ENCODE results near the gene CUL2.
"Not testable (repeated sequence)": the region's sequence is repeated elsewhere in the genome, so short reads cannot be mapped to it uniquely, and the experiment has no call there.

Gene CUL2

DNA sequence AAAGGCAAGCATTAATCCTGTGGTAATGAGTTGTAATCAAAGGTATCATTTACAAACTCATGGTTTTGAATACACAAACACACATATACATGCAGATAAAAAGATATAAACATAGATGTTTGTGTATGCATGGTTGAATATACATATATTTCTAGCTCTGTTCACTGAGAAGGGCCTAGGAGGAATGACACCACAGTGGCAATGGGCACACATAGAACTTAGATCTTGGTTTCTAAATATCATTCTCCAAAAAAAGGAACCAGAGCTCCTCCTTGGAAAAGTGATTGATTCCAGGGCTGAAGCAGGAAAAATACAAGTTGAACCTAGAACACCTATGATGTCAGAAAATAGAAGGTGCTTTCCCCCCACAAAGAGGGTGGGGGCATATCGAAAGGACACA, 6.9 kb downstream of the CUL2 start:
- H3K9me3 ChIP-seq (ENCODE audit: control insufficient read depth in 5 of 5, low read length in 5 of 5) = peaks cover 0 to 7% (median 0%) of the 10 kb centered on the region in 5 donors
- no peak overlapping the region for H3K9ac ChIP-seq (ENCODE audit: low read length in 5 of 5)
- H3K27ac ChIP-seq (ENCODE audit: low read depth, low read length) = no peak overlapping the region
- peaks cover 0 to 11% (median 7%) of the 10 kb centered on the region in 5 donors for H3K4me1 ChIP-seq (ENCODE audit: control insufficient read depth in 5 of 5, insufficient read depth in 5 of 5, low read length in 5 of 5)
- H3K27me3 ChIP-seq (ENCODE audit: control insufficient read depth in 5 of 5, insufficient read depth in 4 of 5, low read length in 5 of 5) = no peaks in the 10 kb centered on the region
- H3K4me3 ChIP-seq (ENCODE audit: low read depth in 1 of 5, low read length in 5 of 5) = no peak overlapping the region
- H3K36me3 ChIP-seq (ENCODE audit: control insufficient read depth in 5 of 5, insufficient read depth in 5 of 5, low read length in 5 of 5) = peaks cover 0 to 6% (median 0%) of the 10 kb centered on the region in 5 donors

DNA sequence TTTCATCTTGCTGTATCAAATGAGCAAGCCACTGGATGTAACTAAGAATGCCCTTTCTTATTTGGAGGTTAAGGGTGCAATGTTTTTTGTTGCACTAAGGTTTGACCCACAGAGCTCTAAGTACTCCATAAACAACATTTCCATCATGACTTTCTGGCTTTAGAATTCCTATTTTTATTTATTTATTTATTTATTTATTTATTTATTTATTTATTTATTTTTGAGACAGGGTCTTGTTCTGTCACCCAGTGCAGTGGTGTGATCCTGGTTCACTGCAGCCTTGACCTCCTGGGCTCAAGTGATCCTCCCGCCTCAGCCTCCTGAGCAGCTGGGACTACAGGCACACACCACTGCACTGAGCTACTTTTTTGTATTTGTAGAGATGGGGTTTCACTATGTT, 9.9 kb downstream of the CUL2 start:
- H3K27ac ChIP-seq (ENCODE audit: low read depth, low read length) = not testable (repeated sequence)

DNA sequence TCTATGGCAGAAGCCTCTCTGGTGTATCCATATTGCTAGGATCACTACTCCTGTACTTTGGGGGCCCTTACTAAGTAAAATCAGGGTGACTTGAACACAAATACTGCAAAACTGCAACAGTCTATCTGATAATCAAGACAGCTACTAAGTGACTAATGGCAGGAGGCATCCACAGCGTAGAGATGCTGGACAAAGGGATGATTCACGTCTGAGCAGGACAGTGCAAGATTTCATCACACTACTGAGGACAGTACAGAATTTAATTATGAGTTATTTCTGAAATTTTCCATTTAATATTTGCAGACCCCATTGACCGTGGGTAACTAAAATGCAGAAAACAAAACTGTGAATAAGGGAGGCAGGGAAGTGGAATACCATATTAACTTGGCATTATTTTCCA, 10.4 kb downstream of the CUL2 start:
- Histone ChIP-seq H3K36me3 (ENCODE audit: control insufficient read depth in 5 of 5, insufficient read depth in 5 of 5, low read length in 5 of 5) (peaks cover 0 to 6% (median 0%) of the 10 kb centered on the region in 5 donors), H3K27ac (ENCODE audit: low read depth, low read length) (no peak overlapping the region), H3K9ac (ENCODE audit: low read length in 5 of 5) (no peak overlapping the region), H3K9me3 (ENCODE audit: control insufficient read depth in 5 of 5, low read length in 5 of 5) (peaks cover 0 to 7% (median 0%) of the 10 kb centered on the region in 5 donors), H3K27me3 (ENCODE audit: control insufficient read depth in 5 of 5, insufficient read depth in 4 of 5, low read length in 5 of 5) (no peaks in the 10 kb centered on the region), H3K4me3 (ENCODE audit: low read depth in 1 of 5, low read length in 5 of 5) (no peak overlapping the region), H3K4me1 (ENCODE audit: control insufficient read depth in 5 of 5, insufficient read depth in 5 of 5, low read length in 5 of 5) (no peaks in the 10 kb centered on the region)

More for the DNA sequence above, 9.9 kb downstream of the CUL2 start:
- not testable (repeated sequence) for H3K4me3 ChIP-seq (ENCODE audit: low read depth in 1 of 5, low read length in 5 of 5); H3K9me3 ChIP-seq (ENCODE audit: control insufficient read depth in 5 of 5, low read length in 5 of 5); H3K4me1 ChIP-seq (ENCODE audit: control insufficient read depth in 5 of 5, insufficient read depth in 5 of 5, low read length in 5 of 5); H3K27me3 ChIP-seq (ENCODE audit: control insufficient read depth in 5 of 5, insufficient read depth in 4 of 5, low read length in 5 of 5); H3K36me3 ChIP-seq (ENCODE audit: control insufficient read depth in 5 of 5, insufficient read depth in 5 of 5, low read length in 5 of 5); H3K9ac ChIP-seq (ENCODE audit: low read length in 5 of 5)

DNA sequence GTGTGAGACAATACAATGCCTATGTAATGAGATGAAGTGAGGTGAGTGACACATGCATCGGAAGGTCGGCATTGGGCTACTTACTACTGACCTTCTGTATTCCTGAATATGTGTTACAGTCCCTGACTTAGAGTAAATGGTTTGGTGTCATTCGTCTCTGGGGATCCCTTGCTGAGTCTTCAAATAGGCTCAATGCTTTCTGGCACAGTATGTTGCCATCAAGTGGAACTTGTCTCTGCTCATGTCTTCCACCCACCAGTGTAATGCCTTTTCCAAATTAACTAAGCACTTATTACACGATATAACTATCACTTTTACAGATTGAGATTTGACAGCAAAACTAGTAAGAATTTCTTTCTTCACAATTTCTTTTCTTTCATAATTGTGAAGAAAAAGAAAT, 10.9 kb downstream of the CUL2 start:
- H3K9me3 ChIP-seq (ENCODE audit: control insufficient read depth in 5 of 5, low read length in 5 of 5) = peaks cover 0 to 7% (median 0%) of the 10 kb centered on the region in 5 donors
- H3K9ac ChIP-seq (ENCODE audit: low read length in 5 of 5) = no peak overlapping the region

DNA sequence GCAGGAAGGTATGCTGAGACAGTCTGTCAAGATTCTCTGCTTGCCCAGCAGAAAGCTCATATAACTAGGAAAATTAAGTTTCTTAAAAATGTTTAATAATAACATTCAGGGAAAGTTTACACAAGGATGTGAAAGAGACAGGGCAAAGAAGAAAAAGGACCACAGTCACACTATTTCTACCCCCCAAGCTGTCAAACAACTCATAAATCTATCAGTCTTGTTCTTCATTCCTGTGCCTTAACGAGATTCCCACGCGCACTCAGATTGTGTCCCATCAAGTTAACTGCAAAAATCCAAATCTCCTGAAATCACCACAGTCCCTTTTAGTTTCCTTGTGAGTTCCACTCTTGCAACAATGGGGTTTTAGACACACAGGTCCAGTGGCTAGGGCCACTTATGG, 14.9 kb downstream of the CUL2 start:
- Histone ChIP-seq H3K9me3 (ENCODE audit: control insufficient read depth in 5 of 5, low read length in 5 of 5) (no peaks in the 10 kb centered on the region), H3K36me3 (ENCODE audit: control insufficient read depth in 5 of 5, insufficient read depth in 5 of 5, low read length in 5 of 5) (peaks cover 4 to 7% (median 5%) of the 10 kb centered on the region in 5 donors), H3K27ac (ENCODE audit: low read depth, low read length) (no peak overlapping the region), H3K27me3 (ENCODE audit: control insufficient read depth in 5 of 5, insufficient read depth in 4 of 5, low read length in 5 of 5) (no peaks in the 10 kb centered on the region), H3K4me1 (ENCODE audit: control insufficient read depth in 5 of 5, insufficient read depth in 5 of 5, low read length in 5 of 5) (no peaks in the 10 kb centered on the region), H3K9ac (ENCODE audit: low read length in 5 of 5) (no peak overlapping the region), H3K4me3 (ENCODE audit: low read depth in 1 of 5, low read length in 5 of 5) (no peak overlapping the region)

More for the DNA sequence above, 10.9 kb downstream of the CUL2 start:
- no peak overlapping the region for H3K4me3 ChIP-seq (ENCODE audit: low read depth in 1 of 5, low read length in 5 of 5)
- H3K4me1 ChIP-seq (ENCODE audit: control insufficient read depth in 5 of 5, insufficient read depth in 5 of 5, low read length in 5 of 5) = no peaks in the 10 kb centered on the region
- H3K36me3 ChIP-seq (ENCODE audit: control insufficient read depth in 5 of 5, insufficient read depth in 5 of 5, low read length in 5 of 5) = peaks cover 0 to 6% (median 0%) of the 10 kb centered on the region in 5 donors
- H3K27ac ChIP-seq (ENCODE audit: low read depth, low read length) = no peak overlapping the region
- no peaks in the 10 kb centered on the region for H3K27me3 ChIP-seq (ENCODE audit: control insufficient read depth in 5 of 5, insufficient read depth in 4 of 5, low read length in 5 of 5)

DNA sequence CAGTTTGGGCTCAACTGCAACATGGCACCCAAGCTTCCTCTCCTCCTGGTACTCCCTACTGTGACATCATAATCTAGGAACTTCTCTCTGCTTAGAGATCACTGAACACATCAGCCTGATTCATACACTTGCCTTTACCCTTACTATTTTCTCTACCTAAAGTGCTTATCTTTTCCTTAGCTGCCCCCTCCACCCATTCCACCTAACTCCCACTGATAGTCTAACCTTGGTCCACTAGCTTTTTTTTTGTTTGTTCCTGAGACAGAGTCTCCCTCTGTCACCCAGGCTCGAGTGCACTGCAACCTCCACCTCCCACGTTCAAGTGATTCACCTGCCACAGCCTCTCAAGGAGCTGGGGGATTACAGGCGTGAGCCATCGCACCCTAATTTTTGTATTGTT, 15.9 kb downstream of the CUL2 start:
- H3K4me1 ChIP-seq (ENCODE audit: control insufficient read depth in 5 of 5, insufficient read depth in 5 of 5, low read length in 5 of 5) = no peaks in the 10 kb centered on the region
- no peaks in the 10 kb centered on the region for H3K27me3 ChIP-seq (ENCODE audit: control insufficient read depth in 5 of 5, insufficient read depth in 4 of 5, low read length in 5 of 5)
- H3K4me3 ChIP-seq (ENCODE audit: low read depth in 1 of 5, low read length in 5 of 5) = no peak overlapping the region
- H3K36me3 ChIP-seq (ENCODE audit: control insufficient read depth in 5 of 5, insufficient read depth in 5 of 5, low read length in 5 of 5) = peaks cover 5 to 13% (median 9%) of the 10 kb centered on the region in 5 donors
- no peak overlapping the region for H3K27ac ChIP-seq (ENCODE audit: low read depth, low read length)
- H3K9me3 ChIP-seq (ENCODE audit: control insufficient read depth in 5 of 5, low read length in 5 of 5) = no peaks in the 10 kb centered on the region
- no peak overlapping the region for H3K9ac ChIP-seq (ENCODE audit: low read length in 5 of 5)

DNA sequence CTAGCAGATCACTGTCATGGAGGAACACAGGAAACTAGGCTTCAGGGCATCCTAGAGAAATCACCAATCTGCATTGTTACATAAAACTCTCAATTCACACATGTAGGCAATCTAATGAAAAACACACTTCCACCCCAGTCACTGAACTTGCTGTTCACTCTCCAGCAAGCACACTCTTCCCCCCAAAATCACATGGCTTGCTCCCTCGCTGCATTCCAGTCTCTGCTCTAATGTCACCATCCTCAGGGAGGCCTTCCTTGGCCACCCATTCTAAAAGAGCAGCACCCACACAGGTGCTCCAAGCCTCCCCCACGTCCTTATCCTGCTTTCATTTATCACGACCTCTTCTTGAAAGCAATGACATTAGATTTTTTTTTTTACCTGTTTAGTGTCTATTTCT, 19.6 kb downstream of the CUL2 start:
- Histone ChIP-seq H3K27ac (ENCODE audit: low read depth, low read length) (no peak overlapping the region), H3K9ac (ENCODE audit: low read length in 5 of 5) (no peak overlapping the region), H3K36me3 (ENCODE audit: control insufficient read depth in 5 of 5, insufficient read depth in 5 of 5, low read length in 5 of 5) (peaks cover 7 to 31% (median 15%) of the 10 kb centered on the region in 5 donors)

DNA sequence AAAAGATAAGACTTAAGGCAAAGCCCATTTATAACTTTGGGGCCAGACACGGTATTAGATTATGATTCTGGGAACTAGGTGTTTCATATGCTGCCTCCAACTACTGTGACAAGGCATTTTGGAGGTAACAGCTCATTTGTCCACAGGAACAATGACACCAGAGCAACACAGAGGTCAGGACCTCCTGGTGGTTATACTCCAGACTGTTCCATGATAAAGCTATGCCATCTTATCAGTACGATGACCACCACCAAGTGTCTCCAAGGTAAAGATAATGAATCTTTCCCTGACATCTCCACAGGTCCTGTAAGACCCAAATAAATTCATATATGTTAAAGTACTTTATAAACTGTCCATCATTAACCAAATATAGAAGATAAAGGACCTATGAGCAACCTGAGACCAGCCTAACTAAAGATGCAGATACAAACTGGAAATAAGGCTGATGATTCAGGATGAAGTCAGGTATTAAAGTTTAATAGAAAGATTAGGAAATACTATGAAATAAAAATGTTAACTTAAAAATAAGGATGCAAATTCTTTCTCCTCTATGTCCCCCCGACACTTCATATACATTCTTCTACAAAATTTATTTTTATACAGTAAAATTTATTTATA, 26.2 kb downstream of the CUL2 start:
- Histone ChIP-seq H3K27ac (ENCODE audit: low read depth, low read length) (no peak overlapping the region), H3K4me1 (ENCODE audit: control insufficient read depth in 5 of 5, insufficient read depth in 5 of 5, low read length in 5 of 5) (no peaks in the 10 kb centered on the region), H3K36me3 (ENCODE audit: control insufficient read depth in 5 of 5, insufficient read depth in 5 of 5, low read length in 5 of 5) (peaks cover 23 to 58% (median 31%) of the 10 kb centered on the region in 5 donors), H3K4me3 (ENCODE audit: low read depth in 1 of 5, low read length in 5 of 5) (no peak overlapping the region), H3K9me3 (ENCODE audit: control insufficient read depth in 5 of 5, low read length in 5 of 5) (no peaks in the 10 kb centered on the region), H3K27me3 (ENCODE audit: control insufficient read depth in 5 of 5, insufficient read depth in 4 of 5, low read length in 5 of 5) (no peaks in the 10 kb centered on the region), H3K9ac (ENCODE audit: low read length in 5 of 5) (no peak overlapping the region)

More for the DNA sequence above, 19.6 kb downstream of the CUL2 start:
- Histone ChIP-seq H3K9me3 (ENCODE audit: control insufficient read depth in 5 of 5, low read length in 5 of 5) (no peaks in the 10 kb centered on the region), H3K4me3 (ENCODE audit: low read depth in 1 of 5, low read length in 5 of 5) (no peak overlapping the region), H3K27me3 (ENCODE audit: control insufficient read depth in 5 of 5, insufficient read depth in 4 of 5, low read length in 5 of 5) (no peaks in the 10 kb centered on the region), H3K4me1 (ENCODE audit: control insufficient read depth in 5 of 5, insufficient read depth in 5 of 5, low read length in 5 of 5) (no peaks in the 10 kb centered on the region)

DNA sequence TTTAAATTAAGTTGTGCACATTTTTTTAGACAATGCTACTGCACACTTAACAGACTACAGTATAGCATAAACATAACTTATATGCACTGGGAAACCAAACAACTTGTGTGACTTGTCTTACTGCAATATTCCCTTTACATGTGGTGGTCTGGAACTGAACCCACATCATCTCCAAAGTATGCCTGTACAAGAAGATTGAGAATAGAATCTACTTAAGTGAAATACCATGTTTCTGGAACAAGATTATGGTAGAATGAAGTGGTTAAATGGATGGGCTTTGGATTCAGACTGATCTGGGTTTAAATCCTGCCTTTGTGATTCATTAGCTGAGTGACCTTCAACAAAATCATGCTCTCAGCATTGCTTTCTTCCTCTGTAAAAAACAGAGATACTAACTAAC, 30.7 kb downstream of the CUL2 start:
- Histone ChIP-seq H3K27me3 (ENCODE audit: control insufficient read depth in 5 of 5, insufficient read depth in 4 of 5, low read length in 5 of 5) (no peaks in the 10 kb centered on the region), H3K4me3 (ENCODE audit: low read depth in 1 of 5, low read length in 5 of 5) (no peak overlapping the region), H3K9ac (ENCODE audit: low read length in 5 of 5) (no peak overlapping the region), H3K9me3 (ENCODE audit: control insufficient read depth in 5 of 5, low read length in 5 of 5) (no peaks in the 10 kb centered on the region), H3K36me3 (ENCODE audit: control insufficient read depth in 5 of 5, insufficient read depth in 5 of 5, low read length in 5 of 5) (peaks cover 30 to 69% (median 47%) of the 10 kb centered on the region in 5 donors), H3K27ac (ENCODE audit: low read depth, low read length) (no peak overlapping the region), H3K4me1 (ENCODE audit: control insufficient read depth in 5 of 5, insufficient read depth in 5 of 5, low read length in 5 of 5) (peaks cover 0 to 8% (median 0%) of the 10 kb centered on the region in 5 donors)

DNA sequence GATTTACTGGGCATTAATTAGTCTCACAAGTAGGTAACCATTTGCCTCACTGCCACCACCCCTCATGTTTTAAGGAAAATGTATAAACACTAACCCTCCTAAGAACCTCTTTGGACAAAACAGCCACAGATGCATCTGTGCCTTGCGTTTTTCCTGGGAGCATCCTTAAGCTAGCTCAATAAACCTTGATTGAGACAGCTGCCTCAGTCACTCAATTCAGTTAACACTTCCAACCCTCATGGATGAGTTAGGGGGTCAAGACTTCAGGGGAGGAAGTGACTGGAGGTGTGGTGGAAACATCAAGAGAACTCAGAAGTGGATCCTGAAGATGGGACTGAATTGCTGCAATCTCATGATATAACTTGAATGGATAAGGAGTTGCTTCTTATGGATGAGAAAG, 31.5 kb downstream of the CUL2 start:
- no peak overlapping the region for H3K9ac ChIP-seq (ENCODE audit: low read length in 5 of 5)
- H3K27me3 ChIP-seq (ENCODE audit: control insufficient read depth in 5 of 5, insufficient read depth in 4 of 5, low read length in 5 of 5) = no peaks in the 10 kb centered on the region
- peaks cover 0 to 8% (median 0%) of the 10 kb centered on the region in 5 donors for H3K4me1 ChIP-seq (ENCODE audit: control insufficient read depth in 5 of 5, insufficient read depth in 5 of 5, low read length in 5 of 5)
- H3K4me3 ChIP-seq (ENCODE audit: low read depth in 1 of 5, low read length in 5 of 5) = no peak overlapping the region
- no peak overlapping the region for H3K27ac ChIP-seq (ENCODE audit: low read depth, low read length)
- H3K36me3 ChIP-seq (ENCODE audit: control insufficient read depth in 5 of 5, insufficient read depth in 5 of 5, low read length in 5 of 5) = peaks cover 25 to 66% (median 48%) of the 10 kb centered on the region in 5 donors
- H3K9me3 ChIP-seq (ENCODE audit: control insufficient read depth in 5 of 5, low read length in 5 of 5) = no peaks in the 10 kb centered on the region

All from subcutaneous abdominal adipose tissue (tissue), 5 donors.